Measurements from ENCODE around the gene FGD2.

The FGD2 gene

DNA sequence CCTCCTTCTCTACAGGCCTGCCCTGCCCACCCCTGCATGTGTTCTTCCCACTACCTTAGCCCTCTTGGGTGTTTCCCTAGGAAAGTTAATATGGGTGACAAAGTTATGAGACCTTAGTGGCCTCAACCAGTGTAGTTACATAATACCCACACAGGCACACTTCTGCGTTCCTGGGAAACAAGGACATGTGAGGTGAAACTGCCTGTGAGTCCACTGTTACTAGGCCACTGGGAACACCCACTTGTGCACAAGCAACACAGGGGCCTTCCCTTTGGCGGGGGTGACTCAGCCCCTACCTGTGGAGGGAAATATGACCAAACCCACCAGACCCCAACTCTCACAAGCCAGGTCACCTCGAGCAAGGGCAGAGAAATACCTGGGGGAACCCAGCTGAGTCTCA, 38.2 kb upstream of the FGD2 start:
- TF ChIP-seq, protein P1, sequence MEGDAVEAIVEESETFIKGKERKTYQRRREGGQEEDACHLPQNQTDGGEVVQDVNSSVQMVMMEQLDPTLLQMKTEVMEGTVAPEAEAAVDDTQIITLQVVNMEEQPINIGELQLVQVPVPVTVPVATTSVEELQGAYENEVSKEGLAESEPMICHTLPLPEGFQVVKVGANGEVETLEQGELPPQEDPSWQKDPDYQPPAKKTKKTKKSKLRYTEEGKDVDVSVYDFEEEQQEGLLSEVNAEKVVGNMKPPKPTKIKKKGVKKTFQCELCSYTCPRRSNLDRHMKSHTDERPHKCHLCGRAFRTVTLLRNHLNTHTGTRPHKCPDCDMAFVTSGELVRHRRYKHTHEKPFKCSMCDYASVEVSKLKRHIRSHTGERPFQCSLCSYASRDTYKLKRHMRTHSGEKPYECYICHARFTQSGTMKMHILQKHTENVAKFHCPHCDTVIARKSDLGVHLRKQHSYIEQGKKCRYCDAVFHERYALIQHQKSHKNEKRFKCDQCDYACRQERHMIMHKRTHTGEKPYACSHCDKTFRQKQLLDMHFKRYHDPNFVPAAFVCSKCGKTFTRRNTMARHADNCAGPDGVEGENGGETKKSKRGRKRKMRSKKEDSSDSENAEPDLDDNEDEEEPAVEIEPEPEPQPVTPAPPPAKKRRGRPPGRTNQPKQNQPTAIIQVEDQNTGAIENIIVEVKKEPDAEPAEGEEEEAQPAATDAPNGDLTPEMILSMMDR (IDR thresholded peaks at IDR 0.05; ENCODE audit: extremely low read depth, insufficient read depth, missing control alignments) = no peak
- no peak for DNase-seq (ENCODE audit: low spot score)
- in situ Hi-C loops (cut with MboI; ENCODE audit: low pct_unique_long_range_greater_than_20kb, low sequenced_read_pairs, unreplicated experiment) = no loop called here

DNA sequence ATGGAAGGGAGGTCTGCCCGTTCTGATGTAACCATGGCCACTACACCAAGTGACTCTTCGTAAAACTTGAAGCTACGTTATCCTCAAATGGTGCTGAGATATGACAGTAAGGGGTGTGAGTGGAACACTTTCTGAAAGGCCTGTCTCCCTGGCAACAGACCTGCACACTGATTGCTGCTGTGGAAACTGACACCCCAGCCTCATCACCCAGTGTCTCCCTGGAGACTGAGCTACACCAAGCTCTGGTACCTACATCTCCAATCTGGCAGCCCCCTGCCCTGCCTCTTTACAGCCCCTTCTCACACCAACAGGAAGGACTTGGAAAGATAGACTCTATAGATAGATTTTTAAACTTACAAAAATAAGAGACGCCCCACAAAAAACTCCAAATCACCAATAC, 37.7 kb upstream of the FGD2 start:
- TF ChIP-seq, protein P1 (IDR thresholded peaks at IDR 0.05; ENCODE audit: extremely low read depth, insufficient read depth, missing control alignments) = no peak
- no peak for DNase-seq (ENCODE audit: low spot score)
- in situ Hi-C loops (cut with MboI; ENCODE audit: low pct_unique_long_range_greater_than_20kb, low sequenced_read_pairs, unreplicated experiment) = no loop called here

DNA sequence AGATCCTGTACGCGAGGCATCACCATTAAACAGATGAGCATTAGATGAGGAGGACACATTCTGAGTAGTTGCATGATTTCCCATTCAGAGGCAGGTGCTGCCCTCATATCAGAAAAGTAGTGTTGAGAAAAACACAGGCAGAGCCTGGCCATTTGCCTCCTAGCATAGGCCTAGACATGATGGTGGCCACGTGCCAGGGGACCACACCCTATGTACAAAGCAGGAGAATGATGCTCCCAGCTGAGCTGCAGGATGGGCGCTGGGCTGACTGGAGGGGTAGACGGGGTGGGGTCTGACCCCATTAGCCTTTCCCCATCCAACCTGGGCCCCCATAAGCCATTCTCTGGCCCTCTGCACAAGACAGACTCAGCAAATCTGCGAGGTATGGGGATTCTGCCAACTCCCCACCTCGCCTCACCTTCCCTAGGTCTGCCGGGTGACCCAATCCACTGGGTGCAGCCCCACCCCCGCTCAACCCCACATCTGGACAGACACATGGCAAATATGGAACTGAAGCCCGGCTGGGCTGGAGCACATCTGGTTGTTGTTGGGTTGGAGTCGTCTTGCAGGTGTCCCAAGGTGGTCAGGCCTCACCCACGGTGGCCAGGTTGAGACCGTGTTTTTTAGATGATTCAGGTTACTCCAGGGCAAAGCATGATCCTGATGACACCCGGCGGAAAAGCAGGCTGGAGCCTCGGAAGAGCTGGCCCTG, 37.0 kb upstream of the FGD2 start:
- DNase-seq (ENCODE audit: low spot score) = no peak
- in situ Hi-C loops (cut with MboI; ENCODE audit: low pct_unique_long_range_greater_than_20kb, low sequenced_read_pairs, unreplicated experiment) = no loop called here
- TF ChIP-seq, protein P1 (IDR thresholded peaks at IDR 0.05; ENCODE audit: extremely low read depth, insufficient read depth, missing control alignments) = no peak

DNA sequence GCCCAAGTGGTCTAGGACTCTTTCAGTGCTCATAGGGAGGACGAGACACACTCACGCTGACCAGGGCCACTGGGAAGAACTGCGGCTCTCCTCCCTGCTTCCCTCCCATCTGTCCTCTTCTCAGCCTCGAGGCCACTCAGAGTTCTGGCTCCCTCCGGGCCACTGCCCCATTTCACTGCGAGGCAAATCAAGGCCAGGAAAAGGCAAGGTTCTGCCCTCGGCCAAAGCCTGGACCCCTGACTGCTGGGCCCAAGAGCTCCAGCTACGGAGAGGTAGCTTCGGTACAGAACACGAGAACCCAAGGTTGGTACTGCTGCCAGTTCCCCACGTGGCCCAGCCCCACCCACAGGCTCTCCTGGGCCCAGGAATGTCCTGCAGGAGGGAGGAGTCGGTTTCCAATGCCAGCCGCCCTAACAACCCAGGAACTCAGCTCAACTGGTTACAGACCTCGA, 36.2 kb upstream of the FGD2 start:
- in situ Hi-C loops (cut with MboI; ENCODE audit: low pct_unique_long_range_greater_than_20kb, low sequenced_read_pairs, unreplicated experiment) = no loop called here
- no peak for DNase-seq (ENCODE audit: low spot score)
- TF ChIP-seq, protein P1 (IDR thresholded peaks at IDR 0.05; ENCODE audit: extremely low read depth, insufficient read depth, missing control alignments) = no peak

DNA sequence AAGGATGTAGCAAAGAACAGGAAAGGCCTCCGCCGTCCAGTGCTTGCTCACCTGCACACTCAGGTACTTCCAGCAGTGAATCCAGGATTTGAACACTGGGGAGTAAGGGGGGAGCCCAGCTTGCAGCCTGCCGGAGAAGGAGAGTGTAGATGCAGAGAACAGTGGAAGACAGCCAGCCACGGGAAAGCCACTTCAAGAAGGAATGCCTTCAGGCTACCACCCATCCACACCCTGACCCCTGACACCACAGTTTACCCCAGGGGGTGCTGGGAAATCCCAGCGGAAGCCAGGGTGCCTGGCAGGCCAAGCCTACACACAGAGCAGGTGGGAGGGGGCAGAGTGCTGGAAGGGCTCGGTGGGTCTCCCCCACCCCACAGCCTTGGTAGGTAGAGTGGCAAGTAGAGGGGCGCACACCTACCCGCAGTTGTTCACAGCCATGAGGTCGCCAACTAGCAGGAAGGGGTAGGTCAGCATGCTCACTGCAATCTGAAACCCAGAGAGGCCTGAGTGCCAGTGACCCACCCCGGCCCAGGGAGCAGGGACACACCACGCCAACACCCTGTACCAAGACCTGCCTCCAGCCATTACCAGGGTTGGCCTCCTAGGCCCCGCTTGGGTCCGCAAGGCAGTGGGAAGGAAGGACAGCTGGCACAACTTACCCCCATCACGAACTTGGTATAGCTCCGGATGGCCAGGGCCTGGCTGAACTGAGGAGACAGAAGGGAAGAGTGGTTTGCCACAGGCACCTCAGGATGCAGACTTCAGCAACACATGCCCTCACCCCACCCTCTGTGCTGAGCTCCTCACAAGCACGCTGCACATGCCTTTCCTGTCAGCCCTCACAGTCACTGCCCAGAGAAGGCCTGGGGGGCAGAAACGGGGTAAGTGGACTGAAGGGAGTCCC, 35.2 kb upstream of the FGD2 start:
- no peak for DNase-seq (ENCODE audit: low spot score)
- in situ Hi-C loops (cut with MboI; ENCODE audit: low pct_unique_long_range_greater_than_20kb, low sequenced_read_pairs, unreplicated experiment) = no loop called here
- TF ChIP-seq, protein P1 (IDR thresholded peaks at IDR 0.05; ENCODE audit: extremely low read depth, insufficient read depth, missing control alignments) = no peak

DNA sequence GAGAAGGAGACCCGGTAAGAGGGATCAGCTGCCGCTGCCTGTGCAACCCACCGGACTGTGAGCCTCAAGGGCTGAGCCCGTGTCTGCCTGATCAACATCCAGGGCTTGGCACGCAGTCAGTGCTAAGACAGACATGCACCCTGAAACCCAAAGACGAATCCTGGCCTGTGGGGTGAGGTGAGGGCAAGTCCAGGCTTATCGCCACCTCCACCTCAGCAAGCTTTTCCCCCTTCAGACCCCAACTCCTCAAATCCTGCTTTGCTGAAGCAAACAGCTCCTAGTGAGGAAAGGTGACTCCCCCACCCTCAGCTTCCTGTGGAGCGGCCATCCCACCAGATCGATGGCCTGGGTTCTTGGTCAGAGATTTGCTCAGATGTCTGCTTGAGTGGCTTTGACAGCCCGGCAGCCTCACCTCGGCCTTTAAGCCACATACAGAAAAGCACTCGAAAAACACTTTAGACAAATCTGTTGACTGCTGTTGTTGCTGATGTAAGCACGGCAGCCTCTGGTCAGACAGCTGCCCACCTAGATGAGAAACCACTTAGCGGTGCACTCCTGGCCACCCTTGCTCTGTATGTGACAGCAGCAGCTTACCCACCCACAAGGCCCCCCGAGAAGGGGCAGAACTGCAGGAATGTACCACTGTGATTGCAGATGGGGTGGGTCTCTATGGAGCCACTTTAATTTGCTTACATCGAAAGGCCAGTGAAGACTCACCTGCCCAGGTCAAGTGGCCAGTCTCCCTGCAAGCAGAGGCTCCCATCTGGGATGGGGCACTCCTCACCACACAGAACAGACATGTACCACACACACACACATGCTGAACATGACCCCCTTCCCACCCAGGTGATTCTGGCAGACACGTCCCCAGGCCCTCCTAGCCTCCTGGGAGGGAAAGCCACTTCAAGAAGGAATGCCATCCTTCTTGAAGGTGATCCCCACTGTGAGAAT, 34.3 kb upstream of the FGD2 start:
- in situ Hi-C loops (cut with MboI; ENCODE audit: low pct_unique_long_range_greater_than_20kb, low sequenced_read_pairs, unreplicated experiment) = no loop called here
- TF ChIP-seq, protein P1 (IDR thresholded peaks at IDR 0.05; ENCODE audit: extremely low read depth, insufficient read depth, missing control alignments) = no peak
- no peak for DNase-seq (ENCODE audit: low spot score)
